Sigmoid colon (tissue), 7 donors: ENCODE results near the gene P2RY8. TPM values are rescaled to one million over a fixed set of nuclear protein-coding genes. Genes with fewer than 3 reads are reported as not detected.
A peak's percentile ranks its signal among the peaks of the same experiment; 100 is the strongest.

Experiments
- DNase-seq: peaks from one replicate; pipeline ENCODE4 v3.0.0-alpha.2; 2019
- H3K27ac ChIP-seq, 4 donors: fragments of 200-600 bp; sonication (generic); one replicate each; pipeline ENCODE4 v1.5.1; 2016 to 2019; ENCODE audit warnings: mild to moderate bottlenecking in 1 of 4
- H3K27me3 ChIP-seq, 3 donors: fragments of 200-600 bp; sonication (generic); one replicate each; pipeline ENCODE4 v1.5.1; 2019; ENCODE audit warnings: mild to moderate bottlenecking in 1 of 3
- H3K36me3 ChIP-seq, 4 donors: fragments of 200-600 bp; sonication (generic); one replicate each; pipeline ENCODE4 v1.5.1; 2016 to 2019
- H3K4me1 ChIP-seq, 4 donors: fragments of 200-600 bp; sonication (generic); one replicate each; pipeline ENCODE4 v1.5.1; 2017 to 2019
- H3K4me3 ChIP-seq, 4 donors: fragments of 200-600 bp; sonication (generic); one replicate each; pipeline ENCODE4 v1.5.1; 2017 to 2019; ENCODE audit warnings: mild to moderate bottlenecking in 2 of 4, moderate library complexity in 1 of 4
- H3K9me3 ChIP-seq, 4 donors: fragments of 200-600 bp in 3 of 4; sonication (generic) in 3 of 4; one replicate each; pipeline versions ENCODE4 v1.5.1 to v1.6.1; 2013 to 2019
- CTCF ChIP-seq, 4 experiments: fragments of 450-650 bp in 3 of 4; fragments of 200-600 bp in 1 of 4; IDR thresholded peaks; one replicate each; pipeline ENCODE4 v1.5.1; 2016 to 2019; ENCODE audit warnings: antibody characterized with exemption in 4 of 4, mild to moderate bottlenecking in 3 of 4, moderate library complexity in 2 of 4
- EP300 ChIP-seq, 4 donors: sonication (generic); formaldehyde crosslinking; IDR thresholded peaks; one replicate each; pipeline ENCODE4 v1.6.1; 2017; ENCODE audit warnings: antibody characterized with exemption in 4 of 4
- POLR2A ChIP-seq, 2 donors: fragments of 450-650 bp; IDR thresholded peaks; one replicate each; pipeline ENCODE4 v1.6.1; 2016; ENCODE audit warnings: antibody characterized with exemption in 2 of 2, mild to moderate bottlenecking in 2 of 2, moderate library complexity in 2 of 2
- POLR2AphosphoS5 ChIP-seq, 4 donors: sonication (generic); formaldehyde crosslinking; IDR thresholded peaks; one replicate each; pipeline ENCODE4 v1.6.1; 2017; ENCODE audit warnings: antibody characterized with exemption in 4 of 4
- WGBS, 2 donors: extraction: QIAGEN DNeasy Blood & Tissue Kit; methylation state at CpG; one replicate each; pipeline ENCODE4 v1.1.7; 2013; 5-methylcytosine and 5-hydroxymethylcytosine counted together
- intact Hi-C: fragments of 100-400 bp; cut with DNase I; formaldehyde crosslinking; loops from one replicate; pipeline ENCODE4 v1.15.1; 2023
- polyA plus RNA-seq, 3 donors: library from polyadenylated mRNA; stranded (reverse); fragments of 200-250 nt; gene quantifications; one replicate each; pipeline ENCODE4 v1.2.3, GENCODE V29; 2013
- total RNA-seq, 4 donors: library from RNA; depleted of rRNA; stranded (reverse); fragments of >200 nt; gene quantifications; one replicate each; pipeline ENCODE4 v1.1.0, GENCODE V29; 2016
- donor health status: healthy with polysubstance abuse.
- donor health status: Bipolar disorder and iron deficiency.
- donor health status: healthy.

The P2RY8 gene
- total and polyA plus RNA-seq, 7 donors: 0.28 to 15.0 (median 0.87) TPM; not detected in 1

- Histone ChIP-seq H3K36me3 (peaks cover 0 to 28% (median 7%) of the 10 kb centered on the region in 4 donors), H3K9me3 (no peaks in the 10 kb centered on the region), H3K27ac (no peak overlapping the region), H3K4me1 (peaks cover 0 to 10% (median 4%) of the 10 kb centered on the region in 4 donors), H3K4me3 (no peak overlapping the region), H3K27me3 (no peaks in the 10 kb centered on the region)
- WGBS, 2 donors: 89 to 90% methylated on average over 36 to 37 of the region's 38 CpGs
- TF ChIP-seq POLR2AphosphoS5 (IDR thresholded peaks at IDR 0.05): no peak
- no peak for TF ChIP-seq POLR2A (IDR thresholded peaks at IDR 0.05)
- DNase-seq: peak; percentile 35
- intact Hi-C loops: no loop called here
Observed at GRCh38 chrX:1442724-1443367, 94.1 kb downstream of the P2RY8 start.

GRCh38 chrX:1442016-1442665 is 94.8 kb downstream of the P2RY8 start:
- peak; percentile 54 for DNase-seq
- TF ChIP-seq POLR2AphosphoS5 (IDR thresholded peaks at IDR 0.05) (no peak), POLR2A (IDR thresholded peaks at IDR 0.05) (no peak), CTCF (IDR thresholded peaks at IDR 0.05) (no peak), EP300 (IDR thresholded peaks at IDR 0.05) (no peak)
- WGBS, 2 donors: 97 to 98% methylated on average over 18 of the region's 18 CpGs
- Histone ChIP-seq H3K27me3 (no peaks in the 10 kb centered on the region), H3K9me3 (no peaks in the 10 kb centered on the region), H3K4me3 (no peak overlapping the region), H3K27ac (no peak overlapping the region), H3K4me1 (peaks cover 0 to 10% (median 4%) of the 10 kb centered on the region in 4 donors), H3K36me3 (peaks cover 4 to 35% (median 10%) of the 10 kb centered on the region in 4 donors)
- intact Hi-C loops: no loop called here

GRCh38 chrX:1440506-1440905 is 96.5 kb downstream of the P2RY8 start:
- TF ChIP-seq POLR2AphosphoS5 (IDR thresholded peaks at IDR 0.05) (no peak), CTCF (IDR thresholded peaks at IDR 0.05) (no peak)
- H3K4me1 ChIP-seq: peaks cover 0 to 10% (median 4%) of the 10 kb centered on the region in 4 donors
- peaks cover 9 to 50% (median 16%) of the 10 kb centered on the region in 4 donors for H3K36me3 ChIP-seq
- no peaks in the 10 kb centered on the region for H3K9me3 ChIP-seq
- DNase-seq: peak; percentile 38
- intact Hi-C loops: no loop called here
- H3K27me3 ChIP-seq: no peaks in the 10 kb centered on the region
- no peak overlapping the region for H3K4me3 ChIP-seq
- H3K27ac ChIP-seq: no peak overlapping the region
- whole genome bisulfite sequencing, 2 donors: 94 to 98% methylated on average over 6 of the region's 6 CpGs

DNA sequence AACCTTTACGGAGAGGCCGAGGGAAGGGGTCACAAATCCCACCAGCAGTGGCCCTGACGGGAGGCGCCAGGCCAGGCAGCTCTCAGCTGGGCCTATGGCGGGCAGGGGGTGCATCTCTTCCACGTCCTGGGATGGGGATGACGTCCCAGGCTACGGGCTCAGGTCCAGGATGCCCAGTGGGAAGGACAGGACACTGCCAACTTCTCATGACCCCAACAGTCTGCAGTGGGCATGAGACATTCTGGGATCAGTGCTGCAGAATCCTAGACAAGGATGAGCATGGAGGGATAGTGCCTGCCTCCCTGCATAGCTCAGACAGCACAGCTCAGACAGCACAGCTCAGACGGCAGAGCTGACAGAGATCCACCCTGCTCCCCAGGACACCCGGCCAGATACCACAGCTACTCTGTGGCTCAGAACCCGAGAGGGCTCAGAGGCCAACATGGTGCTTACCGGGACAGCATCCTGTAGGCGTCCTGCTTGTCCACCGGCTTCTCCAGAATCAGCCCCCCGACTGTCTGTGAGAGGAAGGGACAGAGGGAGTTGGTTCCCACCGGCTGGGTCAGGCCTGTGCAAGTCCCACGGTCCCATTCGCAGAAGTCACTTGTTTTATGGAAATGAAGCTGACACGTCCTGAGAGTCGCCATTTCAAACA is 101.6 kb downstream of the P2RY8 start:
- H3K36me3 ChIP-seq: peaks cover 12 to 68% (median 25%) of the 10 kb centered on the region in 4 donors
- H3K27ac ChIP-seq: no peak overlapping the region
- intact Hi-C loops: no loop called here
- TF ChIP-seq POLR2A (IDR thresholded peaks at IDR 0.05) (no peak), CTCF (IDR thresholded peaks at IDR 0.05) (no peak), POLR2AphosphoS5 (IDR thresholded peaks at IDR 0.05) (no peak), EP300 (IDR thresholded peaks at IDR 0.05) (no peak)
- H3K9me3 ChIP-seq: no peaks in the 10 kb centered on the region
- peak; percentile 59 for DNase-seq
- H3K4me1 ChIP-seq: no peaks in the 10 kb centered on the region
- no peaks in the 10 kb centered on the region for H3K27me3 ChIP-seq
- 96 to 98% methylated on average over 20 of the region's 20 CpGs for WGBS, 2 donors
- H3K4me3 ChIP-seq: no peak overlapping the region

- Histone ChIP-seq H3K9me3 (no peaks in the 10 kb centered on the region), H3K4me1 (no peaks in the 10 kb centered on the region), H3K36me3 (peaks cover 12 to 67% (median 25%) of the 10 kb centered on the region in 4 donors), H3K4me3 (no peak overlapping the region), H3K27ac (no peak overlapping the region), H3K27me3 (no peaks in the 10 kb centered on the region)
- 97 to 98% methylated on average over 22 of the region's 22 CpGs for WGBS, 2 donors
- intact Hi-C loops: no loop called here
- TF ChIP-seq CTCF (IDR thresholded peaks at IDR 0.05) (no peak), POLR2A (IDR thresholded peaks at IDR 0.05) (no peak)
- DNase-seq: peak; percentile 61
Observed at GRCh38 chrX:1434871-1435240, 102.1 kb downstream of the P2RY8 start.
